Kidney capillary endothelial cell (primary cell): ENCODE data around the gene ZNF423.

Experiments used
- DNase-seq: peaks from one replicate; pipeline ENCODE4 v3.0.0-alpha.2; 2018; ENCODE audit warnings: low spot score

ZNF423 gene

GRCh38 chr16:49750341-49751000 is 105.4 kb downstream of the ZNF423 start:
- DNase-seq: no peak

GRCh38 chr16:49749816-49750215 is 106.1 kb downstream of the ZNF423 start:
- no peak for DNase-seq

GRCh38 chr16:49748322-49748721 is 107.6 kb downstream of the ZNF423 start:
- no peak for DNase-seq

GRCh38 chr16:49747654-49748053 is 108.3 kb downstream of the ZNF423 start:
- no peak for DNase-seq

GRCh38 chr16:49746545-49746944 is 109.4 kb downstream of the ZNF423 start:
- DNase-seq: no peak

- DNase-seq: no peak
Observed at GRCh38 chr16:49745311-49745747, 110.6 kb downstream of the ZNF423 start.

GRCh38 chr16:49744244-49745220 is 111.4 kb downstream of the ZNF423 start:
- DNase-seq: no peak

GRCh38 chr16:49743658-49744057 is 112.3 kb downstream of the ZNF423 start:
- no peak for DNase-seq

- DNase-seq: no peak
Observed at GRCh38 chr16:49743203-49743464, 112.8 kb downstream of the ZNF423 start.

GRCh38 chr16:49742428-49743202 is 113.3 kb downstream of the ZNF423 start:
- DNase-seq: no peak

- no peak for DNase-seq
Observed at GRCh38 chr16:49740256-49740655, 115.7 kb downstream of the ZNF423 start.

- DNase-seq: no peak
Observed at GRCh38 chr16:49739381-49739780, 116.5 kb downstream of the ZNF423 start.

- DNase-seq: no peak
Observed at GRCh38 chr16:49738832-49739231, 117.1 kb downstream of the ZNF423 start.

GRCh38 chr16:49738001-49738400 is 117.9 kb downstream of the ZNF423 start:
- no peak for DNase-seq

GRCh38 chr16:49737541-49737940 is 118.4 kb downstream of the ZNF423 start:
- no peak for DNase-seq

GRCh38 chr16:49734331-49734730 is 121.6 kb downstream of the ZNF423 start:
- no peak for DNase-seq

GRCh38 chr16:49733313-49734009 is 122.5 kb downstream of the ZNF423 start:
- DNase-seq: no peak

- DNase-seq: no peak
Observed at GRCh38 chr16:49731911-49732310, 124.0 kb downstream of the ZNF423 start.

- no peak for DNase-seq
Observed at GRCh38 chr16:49730772-49731171, 125.1 kb downstream of the ZNF423 start.

GRCh38 chr16:49727611-49728010 is 128.3 kb downstream of the ZNF423 start:
- DNase-seq: no peak

- no peak for DNase-seq
Observed at GRCh38 chr16:49726155-49726554, 129.8 kb downstream of the ZNF423 start.

GRCh38 chr16:49725651-49726050 is 130.3 kb downstream of the ZNF423 start:
- no peak for DNase-seq
